HG03139 (cell line): ENCODE measurements around the gene GLE1.
A peak's percentile ranks its signal among the peaks of the same experiment; 100 is the strongest.
"Not testable (repeated sequence)": the region's sequence is repeated elsewhere in the genome, so short reads cannot be mapped to it uniquely, and the experiment has no call there.

Source experiments
- ATAC-seq: cut with Tn5 transposase; IDR thresholded peaks from one replicate; pipeline ENCODE4 v1.9.1; 2021; ENCODE audit not compliant: unreplicated experiment

Gene GLE1

DNA sequence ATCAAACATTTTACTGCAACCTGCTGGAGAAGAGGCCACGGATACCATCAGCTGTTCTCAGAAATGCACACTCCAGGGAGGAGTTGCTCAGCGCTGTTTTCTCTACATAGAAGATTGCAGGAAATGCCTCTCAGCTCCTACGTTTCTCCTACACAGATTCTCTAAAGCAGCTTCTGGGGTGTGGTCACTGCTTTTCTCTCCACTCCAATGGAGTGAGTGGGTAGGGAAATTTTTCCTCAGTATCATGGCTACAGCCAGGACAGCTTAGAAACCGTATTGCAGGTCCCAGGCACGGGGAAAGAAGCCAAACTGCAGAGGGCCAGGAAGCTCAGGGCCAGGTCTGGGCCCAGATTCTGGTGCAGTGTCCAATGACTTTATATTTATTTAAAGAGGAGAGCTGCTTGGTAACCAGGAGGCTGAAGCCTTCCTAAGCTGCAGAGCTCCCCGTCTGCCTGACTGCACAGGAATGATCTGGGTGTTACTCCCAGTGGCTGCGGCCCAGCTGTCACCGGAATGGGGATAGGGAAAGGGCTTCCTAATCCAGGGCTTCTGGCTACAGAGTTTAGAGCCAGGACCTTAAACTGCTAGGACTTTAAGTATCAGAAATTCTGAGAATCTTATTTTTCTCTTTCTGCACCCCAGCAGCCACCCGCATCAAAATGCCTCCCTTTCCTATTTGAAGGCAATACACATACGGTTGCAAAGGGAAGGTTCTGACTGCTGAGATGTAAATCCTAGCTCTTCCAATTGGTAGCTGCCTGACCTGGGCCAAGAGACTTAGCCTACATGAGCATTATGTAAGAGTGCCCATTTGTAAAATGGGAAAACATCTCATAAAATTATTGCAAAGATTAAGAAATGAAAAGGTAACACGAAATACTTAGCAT lies 46.5 kb downstream of the GLE1 start:
- no peak for ATAC-seq

DNA sequence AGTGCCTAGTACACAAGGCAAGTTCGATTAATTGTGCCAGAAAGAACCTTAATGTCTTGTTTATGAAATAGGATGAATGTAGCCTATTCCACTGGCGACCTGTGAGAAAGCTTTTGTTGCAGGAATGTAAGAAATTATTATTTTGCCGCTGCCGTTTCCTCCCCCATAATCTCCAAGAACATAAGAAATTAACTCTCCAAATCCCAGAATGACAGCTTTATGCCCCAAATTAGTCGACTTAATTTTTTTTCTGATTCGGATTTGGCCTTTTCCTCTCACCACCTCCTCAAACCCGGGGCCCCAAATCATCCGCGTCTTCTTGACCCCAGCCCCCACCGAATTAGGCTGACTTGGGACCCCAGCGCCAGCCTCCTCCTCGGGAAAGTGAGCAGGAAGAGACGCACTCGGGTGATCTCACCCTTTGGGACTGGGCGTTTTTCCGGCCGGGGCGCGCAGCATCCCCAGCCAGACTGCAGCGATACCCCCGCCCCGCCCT lies 47.2 kb downstream of the GLE1 start:
- ATAC-seq = no peak

- ATAC-seq = peak; percentile 76
Observed at GRCh38 chr9:128552153-128552743, 47.7 kb downstream of the GLE1 start, which contains the start of gene SPTAN1. TSS of gene SPTAN1 (plus strand) at chr9:128552587. CDS start at chr9:128566741, 14,154 bp downstream.

- ATAC-seq = peak; percentile 34
Observed at GRCh38 chr9:128552744-128553440, 48.4 kb downstream of the GLE1 start.

GRCh38 chr9:128553728-128554127 lies 49.2 kb downstream of the GLE1 start:
- no peak for ATAC-seq

- ATAC-seq = no peak
Observed at GRCh38 chr9:128554155-128554862, 49.8 kb downstream of the GLE1 start.

GRCh38 chr9:128555180-128555721 lies 50.7 kb downstream of the GLE1 start:
- no peak for ATAC-seq

DNA sequence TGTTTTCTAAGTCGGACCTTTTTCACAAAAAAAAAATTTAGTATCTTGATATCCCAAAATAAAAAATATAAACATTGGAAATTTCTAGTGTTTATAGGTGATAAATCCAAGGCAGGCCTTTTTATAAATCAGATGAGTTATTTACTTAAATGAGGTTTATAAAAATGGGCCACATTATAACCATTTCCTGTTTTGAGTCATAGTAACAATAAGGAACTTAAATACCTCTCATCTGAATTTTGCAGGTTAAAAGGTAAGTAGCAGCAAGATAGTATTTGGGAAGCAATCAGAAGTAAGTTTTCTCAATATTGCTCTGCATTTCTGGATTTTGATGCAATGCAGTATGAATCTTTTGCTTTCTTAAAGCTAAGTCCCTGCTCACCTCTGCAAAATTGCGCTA lies 51.8 kb downstream of the GLE1 start:
- ATAC-seq = no peak

- ATAC-seq = no peak
Observed at GRCh38 chr9:128556926-128557634, 52.6 kb downstream of the GLE1 start.

- ATAC-seq = peak; percentile 58
Observed at GRCh38 chr9:128558431-128559310, 54.2 kb downstream of the GLE1 start.

DNA sequence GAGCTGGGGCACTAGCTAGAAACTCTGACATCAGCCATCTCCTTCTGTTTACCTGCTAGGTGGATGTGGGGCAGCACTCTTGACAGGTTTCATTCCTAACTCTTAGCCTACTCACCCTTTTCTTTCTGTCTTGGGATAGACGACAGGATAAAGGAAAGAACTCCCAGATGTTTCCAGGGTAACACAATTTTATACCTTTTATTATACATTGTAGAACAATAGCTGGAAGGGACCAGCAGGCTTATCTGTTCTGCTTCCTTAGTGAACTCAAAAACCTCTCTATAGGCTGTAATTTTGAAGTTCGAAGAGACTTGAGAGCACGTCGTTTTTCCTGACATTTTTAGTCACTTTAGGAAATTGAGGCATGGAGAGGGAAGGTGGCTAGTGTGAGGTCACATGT lies 61.1 kb downstream of the GLE1 start:
- ATAC-seq = no peak

DNA sequence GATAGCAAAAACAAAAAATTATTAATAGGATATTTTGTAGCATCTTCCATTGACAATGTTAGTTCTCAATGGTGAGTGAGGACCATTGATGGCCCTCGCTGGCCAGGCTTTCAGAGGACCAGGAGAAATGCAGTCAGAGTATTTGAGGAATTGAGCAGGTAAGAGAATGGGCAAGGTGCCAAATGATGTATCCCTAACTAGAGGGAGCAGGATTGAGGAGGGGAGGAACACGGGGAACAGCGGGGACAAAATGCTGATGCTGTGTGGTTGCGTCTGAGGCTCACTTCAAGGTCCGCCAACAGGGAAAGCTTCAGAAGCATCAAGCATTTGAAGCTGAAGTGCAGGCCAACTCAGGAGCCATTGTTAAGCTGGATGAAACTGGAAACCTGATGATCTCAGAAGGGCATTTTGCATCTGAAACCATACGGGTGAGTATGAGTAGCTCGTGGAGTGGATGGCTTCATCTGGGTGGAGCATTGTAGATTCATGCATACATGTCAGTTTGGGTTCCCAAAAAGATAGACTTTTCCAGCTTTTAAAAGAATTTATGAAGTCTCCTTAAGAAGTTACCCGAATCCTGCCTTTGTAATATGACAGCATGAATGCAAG lies 64.1 kb downstream of the GLE1 start:
- ATAC-seq = no peak

DNA sequence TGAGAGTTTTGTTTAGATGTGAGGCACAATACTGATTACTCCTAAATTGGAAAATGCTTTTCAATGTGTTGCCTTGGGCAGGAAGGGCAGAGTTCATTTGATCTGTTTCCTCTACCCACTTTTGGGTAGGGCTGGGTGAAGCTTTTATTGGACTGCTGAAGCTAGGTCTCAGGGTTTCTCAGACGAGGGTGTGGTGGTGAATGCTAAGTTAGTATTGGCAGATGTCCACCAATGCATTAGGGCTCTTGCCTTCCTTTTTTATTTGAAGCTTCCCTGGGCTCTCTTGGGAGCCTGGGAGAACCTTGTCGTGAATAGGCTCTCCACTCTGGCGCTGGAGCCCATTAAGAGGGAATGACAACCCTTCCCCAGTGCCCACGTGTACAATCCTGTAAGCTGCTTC lies 71.0 kb downstream of the GLE1 start:
- no peak for ATAC-seq

DNA sequence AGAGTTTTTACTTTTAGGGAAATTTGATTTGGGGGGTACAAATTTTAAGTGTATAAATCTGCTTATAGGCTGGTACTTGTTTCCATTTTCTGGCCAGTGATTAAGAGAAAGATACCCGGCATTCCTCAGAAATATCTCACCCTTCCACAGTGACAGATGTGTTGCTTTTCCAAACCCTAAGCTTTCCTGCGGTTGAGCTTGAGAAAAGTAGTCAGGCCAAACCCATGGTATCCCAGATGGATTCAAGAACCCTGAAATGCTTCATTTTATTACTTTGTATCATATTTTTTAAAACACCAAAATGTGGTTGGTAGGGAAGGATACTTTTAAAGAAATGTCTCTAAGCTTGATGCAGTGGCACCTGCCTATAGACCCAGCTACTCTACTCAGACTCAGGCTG lies 71.4 kb downstream of the GLE1 start:
- no peak for ATAC-seq

DNA sequence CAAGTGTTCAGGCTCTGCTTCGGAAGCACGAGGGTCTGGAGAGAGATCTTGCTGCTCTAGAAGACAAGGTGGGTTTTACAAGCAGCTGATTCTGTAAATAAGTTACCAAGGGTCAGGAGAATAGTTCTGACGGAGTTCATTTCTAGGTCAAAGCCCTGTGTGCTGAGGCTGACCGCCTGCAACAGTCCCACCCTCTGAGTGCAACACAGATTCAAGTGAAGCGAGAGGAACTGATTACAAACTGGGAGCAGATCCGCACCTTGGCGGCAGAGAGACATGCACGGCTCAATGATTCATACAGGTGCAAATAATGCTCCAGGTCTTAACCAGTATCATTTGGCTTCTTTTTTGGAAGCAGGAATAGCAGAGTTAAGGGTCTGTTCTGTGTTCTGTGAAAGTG lies 72.7 kb downstream of the GLE1 start:
- no peak for ATAC-seq

DNA sequence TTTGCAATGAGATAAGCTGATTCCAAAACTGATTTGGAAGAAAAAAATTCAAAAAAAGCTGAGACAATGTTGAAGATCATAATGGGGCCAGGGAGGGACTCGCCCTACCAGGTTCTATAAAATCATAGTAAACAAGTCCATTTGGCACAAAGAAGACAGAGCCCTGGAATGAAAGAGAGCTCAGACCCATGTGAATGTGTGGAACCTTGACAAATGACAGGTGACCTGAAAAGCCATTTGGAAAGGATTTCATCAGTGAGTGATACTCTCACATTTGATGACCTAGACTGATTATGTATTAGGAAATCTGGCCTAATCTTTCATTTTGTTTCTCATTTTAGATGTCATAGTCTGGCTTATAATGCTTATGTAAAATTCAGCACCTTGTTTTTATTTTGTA lies 74.7 kb downstream of the GLE1 start:
- no peak for ATAC-seq

DNA sequence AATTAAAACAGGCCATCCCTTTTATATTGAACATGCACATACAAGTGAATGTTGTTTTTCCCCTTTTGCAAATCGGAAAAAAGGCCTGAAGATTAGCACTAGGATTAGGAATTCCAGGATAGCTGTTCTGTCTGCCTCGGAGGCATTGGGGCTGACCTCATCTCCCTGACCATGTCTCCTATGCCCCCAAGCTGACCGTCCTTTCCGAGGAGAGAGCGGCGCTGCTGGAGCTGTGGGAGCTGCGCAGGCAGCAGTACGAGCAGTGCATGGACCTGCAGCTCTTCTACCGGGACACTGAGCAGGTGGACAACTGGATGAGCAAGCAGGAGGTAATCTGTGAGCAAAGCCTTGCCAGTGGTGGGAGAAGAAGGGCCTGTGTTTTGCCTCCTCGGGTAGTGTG lies 76.2 kb downstream of the GLE1 start:
- no peak for ATAC-seq

DNA sequence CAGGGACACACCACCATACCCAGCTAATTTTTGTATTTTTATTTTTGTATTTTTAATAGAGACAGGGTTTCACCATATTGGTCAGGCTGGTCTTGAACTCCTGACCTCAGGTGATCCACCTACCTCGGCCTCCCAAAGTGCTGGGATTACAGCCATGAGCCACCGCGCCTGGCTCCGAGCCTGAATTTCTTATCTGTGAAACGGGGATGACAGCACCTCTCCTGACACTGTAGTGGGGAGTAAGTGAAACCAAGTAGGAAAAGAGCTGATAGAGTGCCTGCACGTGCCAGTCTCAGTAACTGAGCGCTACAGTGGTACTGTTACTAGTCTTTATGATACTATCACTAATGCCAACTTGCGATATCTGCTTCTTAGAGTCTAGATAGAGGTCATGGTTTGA lies 80.6 kb downstream of the GLE1 start:
- ATAC-seq = not testable (repeated sequence)

DNA sequence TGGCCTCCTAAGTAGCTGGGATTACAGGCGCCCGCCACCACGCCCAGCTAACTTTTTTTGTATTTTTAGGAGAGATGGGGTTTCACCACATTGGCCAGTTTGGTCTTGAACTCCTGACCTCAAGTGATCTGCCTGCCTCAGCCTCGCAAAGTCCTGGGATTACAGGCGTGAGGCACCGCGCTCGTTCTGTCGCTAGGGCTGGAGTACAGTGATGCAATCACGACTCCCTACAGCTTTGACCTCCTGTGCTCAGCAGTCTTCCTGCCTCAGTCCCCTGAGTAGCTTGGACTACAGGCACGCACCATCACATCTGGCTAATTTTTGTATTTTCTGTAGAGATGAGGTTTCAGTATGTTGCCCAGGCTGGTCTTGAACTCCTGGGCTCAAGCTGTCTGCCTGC lies 82.4 kb downstream of the GLE1 start:
- ATAC-seq = not testable (repeated sequence)
